ENCODE results near the gene SORCS2. TPM values are rescaled to one million over a fixed set of nuclear protein-coding genes. Genes with fewer than 3 reads are reported as not detected.

Gene SORCS2
- total and polyA plus RNA-seq, 8 donors, result 4.6 to 9.7 (median 7.2) TPM

GRCh38 chr4:7637971-7638370 lies 445.6 kb downstream of the SORCS2 start:
- Histone ChIP-seq H3K27me3 (peaks cover 3 to 5% of the 10 kb centered on the region in 2 donors), H3K4me1 (peaks cover 0 to 37% of the 10 kb centered on the region in 2 donors), H3K4me3 (no peak overlapping the region), H3K9me3 (no peaks in the 10 kb centered on the region), H3K27ac (peak overlapping the region in 1 of 2 donors; percentile 67), H3K36me3 (no peaks in the 10 kb centered on the region)
- ATAC-seq, result no peak
- TF ChIP-seq, protein P1, sequence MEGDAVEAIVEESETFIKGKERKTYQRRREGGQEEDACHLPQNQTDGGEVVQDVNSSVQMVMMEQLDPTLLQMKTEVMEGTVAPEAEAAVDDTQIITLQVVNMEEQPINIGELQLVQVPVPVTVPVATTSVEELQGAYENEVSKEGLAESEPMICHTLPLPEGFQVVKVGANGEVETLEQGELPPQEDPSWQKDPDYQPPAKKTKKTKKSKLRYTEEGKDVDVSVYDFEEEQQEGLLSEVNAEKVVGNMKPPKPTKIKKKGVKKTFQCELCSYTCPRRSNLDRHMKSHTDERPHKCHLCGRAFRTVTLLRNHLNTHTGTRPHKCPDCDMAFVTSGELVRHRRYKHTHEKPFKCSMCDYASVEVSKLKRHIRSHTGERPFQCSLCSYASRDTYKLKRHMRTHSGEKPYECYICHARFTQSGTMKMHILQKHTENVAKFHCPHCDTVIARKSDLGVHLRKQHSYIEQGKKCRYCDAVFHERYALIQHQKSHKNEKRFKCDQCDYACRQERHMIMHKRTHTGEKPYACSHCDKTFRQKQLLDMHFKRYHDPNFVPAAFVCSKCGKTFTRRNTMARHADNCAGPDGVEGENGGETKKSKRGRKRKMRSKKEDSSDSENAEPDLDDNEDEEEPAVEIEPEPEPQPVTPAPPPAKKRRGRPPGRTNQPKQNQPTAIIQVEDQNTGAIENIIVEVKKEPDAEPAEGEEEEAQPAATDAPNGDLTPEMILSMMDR (IDR thresholded peaks at IDR 0.05), result no peak
- intact Hi-C loops (cut with DNase I), result no loop called here
- no peak for DNase-seq

GRCh38 chr4:7638489-7638888 lies 446.2 kb downstream of the SORCS2 start:
- intact Hi-C loops (cut with DNase I), result no loop called here
- Histone ChIP-seq H3K27ac (peak overlapping the region in 1 of 2 donors; percentile 67), H3K27me3 (peaks cover 0 to 6% of the 10 kb centered on the region in 2 donors), H3K36me3 (no peaks in the 10 kb centered on the region), H3K4me3 (no peak overlapping the region), H3K4me1 (peaks cover 0 to 37% of the 10 kb centered on the region in 2 donors), H3K9me3 (no peaks in the 10 kb centered on the region)
- TF ChIP-seq, protein P1 (IDR thresholded peaks at IDR 0.05), result no peak
- DNase-seq, result no peak
- ATAC-seq, result peak; percentile 21

- peaks cover 0 to 8% of the 10 kb centered on the region in 2 donors for H3K27me3 ChIP-seq
- H3K4me3 ChIP-seq, result no peak overlapping the region
- TF ChIP-seq, protein P1 (IDR thresholded peaks at IDR 0.05), result no peak
- H3K4me1 ChIP-seq, result peaks cover 0 to 36% of the 10 kb centered on the region in 2 donors
- intact Hi-C loops (cut with DNase I), result no loop called here
- peaks cover 0 to under 1% of the 10 kb centered on the region in 2 donors for H3K9me3 ChIP-seq
- no peaks in the 10 kb centered on the region for H3K36me3 ChIP-seq
- DNase-seq, result peak in 1 of 4 donors; percentile 62
- ATAC-seq, result peak; percentile 71
- H3K27ac ChIP-seq, result peak overlapping the region in 1 of 2 donors; percentile 67
Observed at GRCh38 chr4:7638984-7639789, 446.8 kb downstream of the SORCS2 start.

DNA sequence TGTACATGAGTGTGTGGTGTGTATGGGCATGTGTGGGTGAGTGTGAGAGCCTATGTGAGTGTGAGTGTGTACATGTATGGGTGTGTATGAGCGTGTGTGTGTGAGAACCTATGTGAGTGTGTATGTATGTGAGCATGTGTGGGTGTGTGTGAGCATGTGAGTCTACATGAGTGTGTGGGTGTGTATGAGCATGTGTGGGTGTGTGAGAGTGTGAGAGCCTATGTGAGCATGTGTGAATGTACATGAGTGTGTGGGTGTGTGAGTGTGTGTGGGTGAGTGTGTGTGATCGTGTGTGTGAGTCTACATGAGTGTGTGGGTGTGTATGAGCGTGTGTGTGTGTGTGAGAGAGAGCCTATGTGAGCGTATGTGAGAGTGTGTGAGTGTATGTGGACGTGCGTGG lies 447.8 kb downstream of the SORCS2 start:
- DNase-seq (no peak), ATAC-seq (no peak)
- TF ChIP-seq, protein P1 (IDR thresholded peaks at IDR 0.05), result no peak
- H3K4me3 ChIP-seq, result no peak overlapping the region
- peaks cover 0 to 33% of the 10 kb centered on the region in 2 donors for H3K4me1 ChIP-seq
- intact Hi-C loops (cut with DNase I), result no loop called here
- H3K9me3 ChIP-seq, result peaks cover 0 to 6% of the 10 kb centered on the region in 2 donors
- H3K27me3 ChIP-seq, result peaks cover 0 to 8% of the 10 kb centered on the region in 2 donors
- no peak overlapping the region for H3K27ac ChIP-seq
- H3K36me3 ChIP-seq, result no peaks in the 10 kb centered on the region

DNA sequence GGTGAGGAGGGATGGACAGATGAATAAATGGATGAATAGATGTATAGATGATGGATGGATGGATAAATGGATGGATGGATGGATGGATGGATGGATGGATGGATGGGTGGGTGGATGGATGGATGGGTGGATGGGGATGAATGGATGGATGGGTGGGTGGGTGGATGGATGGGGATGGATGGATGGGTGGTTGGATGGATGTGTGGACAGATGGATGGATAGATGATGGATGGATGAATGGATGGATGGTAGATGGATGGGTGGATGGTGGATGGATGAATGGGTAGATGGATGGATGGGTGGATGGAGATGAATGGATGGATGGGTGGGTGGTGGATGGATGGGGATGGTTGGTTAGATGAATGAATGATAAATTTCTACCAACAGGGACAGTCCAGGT lies 449.4 kb downstream of the SORCS2 start:
- no peak for ATAC-seq
- peaks cover 0 to 12% of the 10 kb centered on the region in 2 donors for H3K27me3 ChIP-seq
- peaks cover 0 to 6% of the 10 kb centered on the region in 2 donors for H3K9me3 ChIP-seq
- TF ChIP-seq, protein P1 (IDR thresholded peaks at IDR 0.05), result no peak
- DNase-seq, result no peak
- H3K36me3 ChIP-seq, result no peaks in the 10 kb centered on the region
- H3K4me3 ChIP-seq, result no peak overlapping the region
- intact Hi-C loops (cut with DNase I), result no loop called here
- H3K27ac ChIP-seq, result no peak overlapping the region
- peaks cover 0 to 40% of the 10 kb centered on the region in 2 donors for H3K4me1 ChIP-seq

Measured in left lung (tissue), 10 donors.